Hematopoietic multipotent progenitor cell treated with erythropoietin and hydrocortisone succinate and interleukin-3 and kit ligand, for 17 days (in vitro differentiated cells): ENCODE results near the gene ANKRD66.
"Not testable (repeated sequence)": the region's sequence is repeated elsewhere in the genome, so short reads cannot be mapped to it uniquely, and the experiment has no call there.

Source experiments
- DNase-seq: peaks from one replicate; pipeline ENCODE4 v3.0.0-alpha.2; 2015; ENCODE audit warnings: low spot score

ANKRD66 gene

DNA sequence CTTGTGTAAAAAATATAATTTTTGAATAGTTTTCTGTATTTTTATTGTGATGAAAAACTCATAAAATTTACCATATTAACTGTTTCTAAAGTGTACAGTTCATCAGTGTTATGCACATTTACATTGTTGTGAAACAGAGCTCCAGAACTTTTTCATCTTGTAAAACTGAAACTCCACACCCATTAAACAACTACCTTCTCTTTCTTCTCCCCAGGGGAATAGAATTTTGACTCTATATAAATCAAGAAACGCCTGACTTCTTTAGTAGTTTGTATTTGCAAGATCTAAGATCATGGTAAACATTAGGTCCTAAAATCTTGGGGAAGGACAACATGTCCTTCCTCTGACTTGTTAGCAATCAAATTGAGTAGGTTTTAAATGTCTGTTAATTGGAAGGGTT is 9.1 kb downstream of the ANKRD66 start:
- no peak for DNase-seq

DNA sequence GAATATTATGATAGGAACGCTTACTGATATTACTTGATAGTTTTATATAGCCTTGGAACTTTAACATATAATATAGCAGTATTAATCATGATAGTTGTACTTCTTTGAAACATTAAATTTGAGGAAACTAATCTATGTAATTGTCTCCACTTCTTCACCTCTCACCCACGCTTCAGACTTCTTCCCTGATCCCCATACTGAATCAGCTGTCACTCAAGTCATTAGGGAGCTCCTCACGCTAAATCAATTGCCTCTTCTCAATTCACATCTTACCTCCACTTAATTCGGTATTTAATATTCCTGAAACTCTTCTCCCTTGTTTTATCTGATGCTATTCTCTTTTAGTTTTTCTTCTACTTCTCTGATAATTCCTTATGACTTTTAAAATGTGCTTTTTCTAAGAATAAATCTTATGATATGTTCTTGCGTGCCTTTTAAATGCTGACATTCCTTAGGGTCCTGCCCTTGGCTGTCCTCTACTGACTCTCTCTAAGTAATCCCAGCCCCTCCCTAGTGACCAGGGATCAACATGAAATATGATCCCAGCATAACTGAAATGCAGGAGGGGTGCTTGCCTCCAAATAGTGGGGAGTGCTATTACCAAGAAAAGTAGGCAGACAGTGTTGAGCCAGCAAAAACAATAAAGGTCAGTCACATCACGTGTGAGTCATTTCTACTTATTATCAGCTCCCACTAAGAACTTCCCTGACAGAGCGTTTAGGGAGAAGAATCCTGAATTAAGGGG is 9.9 kb downstream of the ANKRD66 start:
- no peak for DNase-seq

DNA sequence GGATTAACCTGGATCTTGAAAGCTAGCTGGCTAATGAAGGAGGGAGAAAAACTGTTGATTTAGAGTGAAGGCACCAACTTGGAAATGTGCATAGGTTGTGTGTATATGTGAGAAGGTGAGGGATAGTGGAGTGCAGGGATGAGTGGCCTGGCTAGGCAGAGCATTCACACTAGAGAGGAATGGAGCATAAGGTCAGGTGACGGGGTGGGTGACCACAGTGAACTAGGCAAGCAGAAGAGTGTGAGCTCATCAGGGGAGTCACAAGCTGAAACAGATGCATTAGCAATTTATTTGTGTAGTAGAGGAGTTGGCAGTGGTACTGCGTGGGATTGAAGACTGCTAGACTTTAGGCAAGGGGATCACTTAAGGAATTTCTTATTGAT is 10.5 kb downstream of the ANKRD66 start:
- no peak for DNase-seq

GRCh38 chr6:46758960-46759753 is 12.4 kb downstream of the ANKRD66 start:
- DNase-seq: no peak

GRCh38 chr6:46760925-46761324 is 14.2 kb downstream of the ANKRD66 start:
- DNase-seq: no peak

GRCh38 chr6:46763466-46763865 is 16.7 kb downstream of the ANKRD66 start:
- DNase-seq: no peak

DNA sequence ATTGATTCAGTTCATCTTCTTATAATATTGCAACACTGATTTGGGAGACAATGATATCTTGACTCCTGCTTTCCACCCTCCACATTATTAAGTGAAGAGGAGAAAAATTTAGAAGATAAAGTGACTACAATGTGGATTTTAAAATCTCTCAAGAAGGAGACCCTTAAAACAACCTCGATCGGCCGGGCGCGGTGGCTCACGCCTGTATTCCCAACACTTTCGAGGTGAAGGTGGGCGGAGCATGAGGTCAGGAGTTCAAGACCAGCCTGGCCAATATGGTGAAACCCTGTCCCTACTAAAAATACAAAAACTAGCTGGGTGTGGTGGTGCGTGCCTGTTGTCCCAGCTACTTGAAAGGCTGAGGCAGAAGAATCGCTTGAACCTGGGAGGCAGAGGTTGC is 17.5 kb downstream of the ANKRD66 start:
- not testable (repeated sequence) for DNase-seq

DNA sequence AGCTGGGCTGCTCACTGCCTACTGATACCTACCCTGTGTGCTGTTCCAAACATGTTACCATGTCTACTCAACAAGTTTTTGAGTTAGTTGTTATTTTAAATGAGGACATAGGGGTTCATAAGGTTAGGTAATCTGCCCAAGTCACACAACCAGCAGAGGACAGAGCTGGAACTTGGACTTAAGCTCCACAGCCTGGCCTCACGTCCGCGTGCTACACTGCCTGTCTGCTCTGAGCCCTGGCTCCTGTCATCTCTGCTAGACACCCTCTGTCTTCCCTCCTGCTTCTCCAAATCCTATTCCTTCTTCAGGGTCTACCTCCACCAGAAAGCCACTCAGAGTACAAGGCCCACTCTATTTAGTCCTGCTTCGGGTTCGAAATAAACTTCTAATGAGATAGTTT is 18.2 kb downstream of the ANKRD66 start:
- no peak for DNase-seq

- DNase-seq: no peak
Observed at GRCh38 chr6:46772016-46772415, 25.3 kb downstream of the ANKRD66 start.

- DNase-seq: no peak
Observed at GRCh38 chr6:46772762-46773161, 26.0 kb downstream of the ANKRD66 start.

DNA sequence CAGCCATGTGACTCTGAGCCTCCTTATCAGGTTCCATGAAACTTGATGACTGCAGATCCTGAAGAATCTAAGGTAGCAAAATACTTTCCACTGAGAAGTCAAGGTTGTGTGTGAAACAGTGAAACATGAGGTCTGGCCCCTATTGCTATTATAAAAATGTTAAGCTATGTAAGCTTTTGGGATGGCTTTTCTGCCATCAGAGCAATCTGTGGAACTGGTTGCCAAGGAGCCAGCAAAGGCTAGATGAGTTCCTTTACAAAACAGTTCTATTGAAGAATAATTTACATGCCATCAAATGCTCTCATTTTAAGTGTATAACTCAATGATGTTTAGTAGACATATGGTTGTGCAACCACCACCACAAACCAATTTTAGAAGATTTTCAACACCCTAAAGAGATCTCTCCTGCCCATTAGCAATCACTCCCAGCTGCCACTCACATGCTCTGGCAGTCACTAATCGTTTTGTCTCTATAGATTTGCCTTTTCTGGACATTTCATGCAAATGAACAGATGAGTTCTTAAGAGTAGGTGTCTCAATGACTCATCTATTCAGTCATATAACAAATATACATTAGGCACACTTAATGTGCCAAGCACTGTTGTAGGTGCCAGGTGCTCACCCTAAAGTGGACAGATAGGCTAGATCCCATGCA is 26.6 kb downstream of the ANKRD66 start:
- no peak for DNase-seq

- not testable (repeated sequence) for DNase-seq
Observed at GRCh38 chr6:46774736-46775135, 28.0 kb downstream of the ANKRD66 start.

- DNase-seq: no peak
Observed at GRCh38 chr6:46776070-46776712, 29.5 kb downstream of the ANKRD66 start.

- no peak for DNase-seq
Observed at GRCh38 chr6:46777476-46778346, 31.0 kb downstream of the ANKRD66 start.

GRCh38 chr6:46781478-46782378 is 35.0 kb downstream of the ANKRD66 start:
- DNase-seq: no peak

DNA sequence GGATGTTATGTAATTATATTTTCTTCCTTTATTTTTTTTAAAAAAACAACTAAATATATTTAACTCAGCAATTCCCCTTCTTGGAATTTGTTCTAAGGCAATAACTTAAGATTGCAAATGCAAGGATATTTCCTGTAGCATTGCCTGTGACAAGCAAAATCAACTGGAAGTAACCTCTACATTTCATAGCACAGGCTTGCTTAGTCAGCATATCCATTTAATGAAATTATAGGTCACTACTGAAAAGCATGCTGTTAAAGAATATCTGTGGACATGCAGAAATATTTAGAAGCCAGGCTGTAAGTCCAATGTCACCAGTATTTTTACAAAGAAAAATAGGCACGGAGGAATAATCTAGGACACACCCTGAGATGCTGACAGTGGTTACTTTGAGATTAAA is 37.8 kb downstream of the ANKRD66 start:
- no peak for DNase-seq

DNA sequence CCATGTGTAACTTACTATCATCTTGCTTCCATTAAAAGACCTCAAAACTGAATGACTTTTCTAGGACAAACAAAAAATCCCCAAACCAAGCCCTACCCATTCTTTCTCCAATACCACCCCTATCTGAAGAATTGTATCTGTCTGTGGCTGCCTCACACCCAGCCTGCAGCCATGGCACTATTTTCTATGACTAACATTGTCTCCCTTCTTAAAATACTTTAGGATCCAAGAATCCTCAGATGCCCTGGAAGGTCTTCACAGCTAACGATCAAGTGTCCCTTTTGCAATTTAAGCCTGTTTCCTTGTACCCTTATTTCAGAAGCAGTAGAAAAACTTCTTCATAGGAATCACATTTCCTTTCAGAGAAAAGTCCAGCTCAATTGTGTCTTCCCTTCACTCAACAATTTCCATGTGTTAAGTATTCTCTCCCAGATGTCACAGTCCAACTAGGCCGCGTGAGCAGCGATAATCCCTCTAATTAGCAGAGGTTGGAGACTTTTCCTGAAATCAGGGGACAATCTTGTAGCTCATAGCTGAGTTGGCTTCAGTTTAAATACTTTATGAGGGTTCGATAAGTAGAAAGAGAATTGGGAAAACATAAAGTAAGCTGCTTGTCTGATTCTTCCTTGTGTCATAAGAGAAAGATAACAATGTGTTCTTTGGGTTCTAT is 41.3 kb downstream of the ANKRD66 start:
- no peak for DNase-seq

DNA sequence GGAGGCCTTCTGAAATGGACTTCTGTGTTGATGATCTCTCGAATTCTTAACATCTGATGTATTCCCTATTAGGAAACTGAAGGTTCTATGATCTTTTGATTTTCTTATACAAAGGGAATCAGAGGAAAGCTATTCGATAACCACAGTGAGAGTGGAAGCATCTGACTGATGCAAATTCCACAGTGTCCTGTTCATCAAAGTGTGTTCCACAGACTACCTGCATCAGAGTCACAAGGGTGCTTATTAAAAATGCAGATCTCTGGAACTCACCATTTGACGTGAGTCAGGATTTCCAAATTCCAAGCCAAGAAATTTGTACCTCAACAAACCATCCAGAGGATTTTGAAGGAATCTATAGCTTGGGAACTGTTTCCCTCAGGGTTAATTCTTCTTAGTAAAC is 42.1 kb downstream of the ANKRD66 start:
- DNase-seq: no peak

DNA sequence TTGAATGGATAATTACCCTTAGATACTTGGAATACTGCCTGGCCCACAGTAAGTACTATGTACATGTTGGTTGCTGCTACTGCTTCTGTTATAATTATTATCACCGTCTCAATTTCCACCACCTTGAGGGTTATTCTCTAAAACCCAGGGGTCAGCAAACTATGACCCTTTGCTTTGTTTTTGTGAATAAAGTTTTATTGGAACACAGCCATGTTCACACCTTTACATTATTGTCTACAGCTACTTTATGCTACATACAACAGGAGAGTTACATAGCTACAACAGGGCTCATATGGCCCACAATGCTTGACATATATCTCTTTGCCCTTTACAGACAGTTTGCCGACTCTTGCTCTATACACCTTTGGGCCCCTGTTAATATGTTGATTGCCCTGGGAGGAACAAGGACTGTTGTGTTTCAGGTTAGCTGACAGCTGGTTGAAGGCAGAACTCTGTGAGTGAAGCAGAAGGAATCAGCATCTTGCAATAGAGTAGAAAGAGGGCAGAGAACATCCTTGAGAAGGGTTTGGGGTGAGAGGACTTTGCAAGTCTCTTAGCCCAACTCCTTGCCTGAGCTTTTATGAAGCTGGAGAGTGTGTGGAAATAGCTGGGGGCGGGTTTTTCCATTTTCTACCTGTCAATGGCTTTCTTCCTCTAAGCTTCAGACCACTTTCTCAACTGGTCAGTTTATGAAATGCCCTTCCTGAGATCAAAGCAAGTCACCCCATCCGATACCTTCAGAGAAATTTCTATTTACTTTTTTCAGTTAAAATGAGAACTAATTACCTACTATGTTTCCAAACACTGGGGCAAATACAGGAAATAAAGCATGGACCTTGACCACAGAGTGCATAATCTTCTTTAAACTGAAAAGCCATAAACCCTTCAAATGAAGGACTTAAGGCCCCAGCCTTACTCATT is 43.0 kb downstream of the ANKRD66 start:
- DNase-seq: no peak
